ENCODE data around the gene BRAT1.
A peak's percentile ranks its signal among the peaks of the same experiment; 100 is the strongest.

The BRAT1 gene

DNA sequence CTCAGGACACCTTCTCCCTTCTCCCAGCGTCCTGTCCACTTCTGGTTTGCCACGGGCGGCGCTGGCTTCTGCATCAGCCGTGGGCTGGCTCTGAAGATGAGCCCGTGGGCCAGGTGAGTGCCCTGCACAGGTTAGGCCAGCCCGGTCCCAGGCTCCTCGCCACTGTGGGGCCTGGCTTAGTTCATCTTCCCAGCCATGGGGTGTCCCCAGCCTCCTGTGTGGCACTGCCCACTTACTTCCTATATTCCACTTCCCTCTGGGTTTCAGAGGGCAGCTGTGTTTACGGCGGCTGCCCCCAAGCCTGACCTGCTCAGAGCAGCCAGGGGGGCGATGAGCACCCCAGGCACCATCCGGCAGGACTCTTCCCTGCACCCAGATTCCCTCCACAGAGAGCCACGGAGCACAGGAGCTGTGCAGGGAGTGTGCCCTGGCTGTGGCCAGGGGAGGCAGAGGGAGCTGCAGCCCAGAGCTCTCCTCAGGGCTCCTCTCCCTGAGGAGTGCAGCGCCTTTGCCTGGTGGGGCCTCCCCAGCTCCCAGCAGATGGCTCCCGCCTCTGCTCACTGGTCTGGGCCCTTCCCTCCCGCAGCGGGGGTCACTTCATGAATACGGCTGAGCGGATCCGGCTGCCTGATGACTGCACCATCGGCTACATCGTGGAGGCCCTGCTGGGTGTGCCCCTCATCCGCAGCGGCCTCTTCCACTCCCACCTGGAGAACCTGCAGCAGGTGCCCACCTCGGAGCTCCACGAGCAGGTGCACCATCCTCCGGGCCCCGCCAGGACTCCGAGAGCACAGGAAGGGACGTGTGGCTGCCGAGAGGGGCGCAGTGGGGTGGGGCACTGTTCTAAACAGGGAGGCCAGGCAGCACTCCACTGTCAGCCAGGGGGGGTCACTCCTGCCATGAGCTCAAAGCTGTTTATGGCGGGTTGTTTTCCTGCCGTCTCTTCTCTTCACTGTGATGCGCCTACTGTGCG lies 29.4 kb downstream of the BRAT1 start:
- Histone ChIP-seq H3K9me3 (ENCODE audit: control insufficient read depth, insufficient read depth, low read length) (no peaks in the 10 kb centered on the region), H3K9ac (ENCODE audit: low read depth, low read length) (no peak overlapping the region), H3K4me3 (ENCODE audit: low read depth, low read length) (no peak overlapping the region), H3K4me1 (ENCODE audit: control insufficient read depth, insufficient read depth, low read length) (peaks cover 65% of the 10 kb centered on the region), H3K27me3 (ENCODE audit: control insufficient read depth, insufficient read depth, low read length) (peaks cover 7% of the 10 kb centered on the region; the same call in 1 of the 2 replicates), H3K27ac (ENCODE audit: low read depth, low read length) (peak overlapping the region; percentile 93), H3K36me3 (ENCODE audit: control insufficient read depth, insufficient read depth, low read length) (peaks cover 33% of the 10 kb centered on the region)

DNA sequence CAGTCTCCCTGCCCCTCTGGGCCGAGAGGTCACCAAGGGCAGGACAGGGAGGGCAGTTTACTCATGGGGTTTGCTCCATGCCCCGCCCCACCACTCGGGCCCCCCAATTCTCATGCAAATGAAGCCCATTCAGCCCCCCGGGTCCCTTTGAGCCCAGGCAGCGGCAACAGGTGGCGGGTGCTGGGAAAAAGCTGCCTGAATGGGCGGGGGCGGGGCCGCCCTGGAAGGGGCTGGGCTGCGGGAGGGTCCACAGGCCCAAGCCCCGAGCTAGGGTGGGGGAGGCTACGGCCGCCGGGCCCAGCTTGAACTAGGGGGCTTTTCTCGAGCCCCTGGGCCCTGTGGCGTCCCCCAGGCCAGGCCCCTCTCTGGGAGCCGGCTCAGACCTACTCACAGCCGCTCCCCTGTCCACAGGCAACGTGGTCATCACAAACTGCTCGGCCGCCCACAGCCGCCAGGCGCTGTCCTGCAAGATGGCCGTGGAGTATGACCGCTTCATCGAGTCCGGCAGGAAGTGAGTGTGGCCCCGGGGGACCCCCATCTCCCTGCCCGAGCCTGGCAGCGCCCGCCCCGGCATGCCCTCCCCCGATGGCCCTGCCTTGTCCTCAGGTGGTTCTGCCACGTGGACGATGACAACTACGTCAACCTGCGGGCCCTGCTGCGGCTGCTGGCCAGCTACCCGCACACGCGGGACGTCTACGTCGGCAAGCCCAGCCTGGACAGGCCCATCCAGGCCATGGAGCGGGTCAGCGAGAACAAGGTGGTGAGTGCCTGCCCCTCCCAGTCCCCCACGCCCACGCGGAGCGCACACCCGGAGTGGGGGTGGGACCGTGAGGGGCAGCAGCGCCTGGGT lies 30.3 kb downstream of the BRAT1 start:
- peaks cover 14% of the 10 kb centered on the region for H3K27me3 ChIP-seq (ENCODE audit: control insufficient read depth, insufficient read depth, low read length)
- no peak overlapping the region for H3K9ac ChIP-seq (ENCODE audit: low read depth, low read length)
- H3K4me3 ChIP-seq (ENCODE audit: low read depth, low read length) = no peak overlapping the region; the same call in 1 of the 2 replicates
- peak overlapping the region; percentile 93 for H3K27ac ChIP-seq (ENCODE audit: low read depth, low read length)
- H3K36me3 ChIP-seq (ENCODE audit: control insufficient read depth, insufficient read depth, low read length) = peaks cover 33% of the 10 kb centered on the region
- peaks cover 63% of the 10 kb centered on the region for H3K4me1 ChIP-seq (ENCODE audit: control insufficient read depth, insufficient read depth, low read length)
- no peaks in the 10 kb centered on the region for H3K9me3 ChIP-seq (ENCODE audit: control insufficient read depth, insufficient read depth, low read length)

DNA sequence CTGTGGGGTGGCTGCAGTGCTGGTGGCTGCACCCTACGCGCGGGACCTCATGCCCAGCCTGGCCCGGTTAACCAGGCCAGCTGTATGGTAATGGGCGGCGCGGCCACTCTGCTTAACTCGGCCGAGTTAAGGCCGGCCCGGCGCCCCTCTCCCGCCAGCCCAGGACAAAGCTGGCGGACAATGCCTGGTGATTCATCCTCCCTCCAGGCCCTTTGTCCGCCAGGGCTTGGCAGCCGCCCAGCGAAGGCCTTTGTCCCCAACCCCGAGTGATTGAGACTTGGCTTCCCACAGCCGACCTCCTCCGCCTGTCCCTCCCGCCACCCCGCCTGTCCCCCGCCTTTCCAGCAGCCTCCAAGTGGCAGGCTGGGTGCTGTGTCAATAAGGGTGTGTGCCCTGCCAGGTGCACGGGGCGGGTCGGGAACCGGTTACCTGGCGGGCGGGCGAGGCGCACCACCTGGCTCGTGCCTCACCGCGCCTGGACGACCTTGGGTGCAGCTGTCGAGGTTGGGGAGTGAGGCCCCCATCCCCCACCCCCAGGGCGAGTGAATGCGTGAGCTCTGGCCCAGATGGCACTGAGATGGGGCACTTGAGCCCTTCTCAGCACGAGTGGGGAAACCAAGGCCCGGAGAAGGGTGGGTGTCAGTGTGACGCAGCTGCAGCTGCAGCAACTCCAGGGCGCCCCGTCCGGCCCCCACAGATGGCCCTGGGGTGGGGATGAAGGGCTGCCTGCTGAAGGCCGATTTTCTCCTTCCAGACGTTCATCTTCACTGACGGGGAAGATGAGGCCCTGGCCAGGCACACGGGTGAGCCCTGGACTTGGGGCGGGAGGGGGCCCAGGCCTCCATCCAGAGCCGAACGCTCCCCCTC lies 31.1 kb downstream of the BRAT1 start:
- H3K36me3 ChIP-seq (ENCODE audit: control insufficient read depth, insufficient read depth, low read length) = peaks cover 33% of the 10 kb centered on the region
- H3K9ac ChIP-seq (ENCODE audit: low read depth, low read length) = peak overlapping the region; percentile 67; the same call in 1 of the 2 replicates
- H3K4me1 ChIP-seq (ENCODE audit: control insufficient read depth, insufficient read depth, low read length) = peaks cover 63% of the 10 kb centered on the region
- H3K4me3 ChIP-seq (ENCODE audit: low read depth, low read length) = peak overlapping the region; percentile 42; the same call in 1 of the 2 replicates
- peak overlapping the region; percentile 93 for H3K27ac ChIP-seq (ENCODE audit: low read depth, low read length)
- peaks cover 15% of the 10 kb centered on the region for H3K27me3 ChIP-seq (ENCODE audit: control insufficient read depth, insufficient read depth, low read length)
- H3K9me3 ChIP-seq (ENCODE audit: control insufficient read depth, insufficient read depth, low read length) = no peaks in the 10 kb centered on the region

DNA sequence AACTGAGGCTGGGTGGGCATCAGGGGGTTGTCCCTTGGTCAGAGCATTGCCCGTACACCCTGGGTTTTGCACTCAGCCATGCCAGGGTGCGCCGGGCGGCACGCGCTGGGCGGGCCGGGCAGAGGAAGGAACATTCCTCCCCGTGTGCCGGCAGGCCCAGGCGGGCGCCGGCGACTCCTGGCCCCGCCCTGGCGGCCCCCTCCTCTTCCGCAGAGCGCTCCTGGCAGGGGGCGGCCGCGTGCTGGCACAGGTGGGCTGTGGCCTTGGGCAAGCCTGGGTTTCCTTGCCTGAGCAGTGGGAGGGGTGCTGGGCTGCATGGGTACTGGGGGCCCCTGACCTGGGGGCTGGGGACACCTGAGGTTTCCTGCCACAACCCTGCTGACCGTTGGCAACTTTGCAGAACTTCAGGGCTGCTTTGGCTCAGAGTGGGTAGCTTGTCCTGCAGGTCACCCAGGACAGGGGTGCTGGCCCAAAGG lies 31.8 kb downstream of the BRAT1 start:
- Histone ChIP-seq H3K27ac (ENCODE audit: low read depth, low read length) (peak overlapping the region; percentile 93), H3K27me3 (ENCODE audit: control insufficient read depth, insufficient read depth, low read length) (peaks cover 20% of the 10 kb centered on the region), H3K9me3 (ENCODE audit: control insufficient read depth, insufficient read depth, low read length) (no peaks in the 10 kb centered on the region), H3K4me1 (ENCODE audit: control insufficient read depth, insufficient read depth, low read length) (peaks cover 61% of the 10 kb centered on the region), H3K36me3 (ENCODE audit: control insufficient read depth, insufficient read depth, low read length) (peaks cover 30% of the 10 kb centered on the region), H3K9ac (ENCODE audit: low read depth, low read length) (peak overlapping the region; percentile 67; the same call in 1 of the 2 replicates), H3K4me3 (ENCODE audit: low read depth, low read length) (peak overlapping the region; percentile 42; the same call in 1 of the 2 replicates)

DNA sequence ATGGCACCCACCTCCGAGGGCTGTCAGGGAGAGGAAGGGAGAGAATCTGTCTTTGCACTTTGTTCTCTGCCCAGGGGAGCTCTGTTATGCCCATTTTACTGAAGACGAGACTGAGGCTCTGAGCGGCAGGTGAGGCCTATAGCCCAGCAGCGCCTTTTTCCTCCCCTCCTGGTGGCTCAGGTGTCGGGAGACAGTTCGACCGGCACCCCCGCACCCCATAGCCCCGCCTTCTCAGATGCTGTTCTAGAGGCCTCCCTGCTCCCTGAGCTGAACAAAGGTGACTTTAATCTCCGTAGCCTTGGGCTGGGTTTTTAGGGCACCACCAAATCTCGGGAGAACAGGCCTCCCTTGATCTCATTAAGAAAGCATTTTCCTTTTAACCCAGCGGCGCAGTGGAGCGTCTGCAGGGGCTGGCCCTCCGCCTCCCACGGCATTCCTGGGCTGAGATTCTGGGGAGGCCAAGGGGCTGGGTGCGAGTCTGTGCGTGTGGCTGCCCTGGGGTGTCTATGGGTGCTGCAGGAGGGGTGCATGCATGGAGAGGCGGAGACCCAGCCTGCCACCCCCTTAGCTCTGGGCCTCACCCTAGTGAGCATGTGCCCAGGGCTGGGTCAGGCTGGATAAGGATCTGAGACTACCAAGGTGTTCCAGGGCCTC lies 32.4 kb downstream of the BRAT1 start:
- H3K27ac ChIP-seq (ENCODE audit: low read depth, low read length) = peak overlapping the region; percentile 93
- peak overlapping the region; percentile 3; the same call in 1 of the 2 replicates for H3K4me3 ChIP-seq (ENCODE audit: low read depth, low read length)
- peak overlapping the region; percentile 30; the same call in 1 of the 2 replicates for H3K9ac ChIP-seq (ENCODE audit: low read depth, low read length)
- peaks cover 61% of the 10 kb centered on the region for H3K4me1 ChIP-seq (ENCODE audit: control insufficient read depth, insufficient read depth, low read length)
- H3K9me3 ChIP-seq (ENCODE audit: control insufficient read depth, insufficient read depth, low read length) = no peaks in the 10 kb centered on the region
- H3K36me3 ChIP-seq (ENCODE audit: control insufficient read depth, insufficient read depth, low read length) = peaks cover 24% of the 10 kb centered on the region
- peaks cover 26% of the 10 kb centered on the region for H3K27me3 ChIP-seq (ENCODE audit: control insufficient read depth, insufficient read depth, low read length)

DNA sequence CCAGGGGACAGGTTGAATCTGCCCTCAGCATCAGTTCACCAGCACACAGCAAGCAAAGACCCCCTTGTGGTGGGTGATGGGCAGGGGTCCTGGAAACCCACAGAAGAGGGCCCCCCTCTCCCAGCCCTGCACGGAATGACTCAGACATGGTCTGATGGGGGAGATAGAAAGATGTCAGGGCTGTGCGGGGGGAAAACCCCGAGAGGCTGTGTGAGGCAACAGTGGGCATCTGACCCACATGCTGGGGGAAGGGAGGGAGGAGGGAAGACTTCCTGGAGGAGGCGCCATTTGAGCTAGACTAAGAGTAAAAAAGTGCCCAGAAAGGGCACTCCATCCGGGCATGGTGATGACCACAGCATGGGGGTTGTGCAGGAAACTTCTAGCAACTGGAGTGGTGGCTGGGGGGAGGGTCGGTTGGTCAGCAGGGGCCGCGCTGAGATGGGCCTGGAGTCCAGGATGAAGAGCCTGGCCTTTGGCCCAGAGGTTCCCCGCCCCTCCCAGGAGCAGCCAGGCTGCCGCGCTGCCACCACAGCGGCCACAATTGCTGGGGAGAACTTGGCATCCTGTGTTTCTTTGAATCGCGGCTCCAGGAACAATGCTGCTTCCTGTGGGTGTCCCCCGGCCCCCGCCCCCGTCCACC lies 33.3 kb downstream of the BRAT1 start:
- Histone ChIP-seq H3K4me3 (ENCODE audit: low read depth, low read length) (peak overlapping the region; percentile 69; the same call in 1 of the 2 replicates), H3K4me1 (ENCODE audit: control insufficient read depth, insufficient read depth, low read length) (peaks cover 64% of the 10 kb centered on the region), H3K27me3 (ENCODE audit: control insufficient read depth, insufficient read depth, low read length) (peaks cover 35% of the 10 kb centered on the region), H3K27ac (ENCODE audit: low read depth, low read length) (no peak overlapping the region), H3K36me3 (ENCODE audit: control insufficient read depth, insufficient read depth, low read length) (peaks cover 19% of the 10 kb centered on the region), H3K9ac (ENCODE audit: low read depth, low read length) (no peak overlapping the region), H3K9me3 (ENCODE audit: control insufficient read depth, insufficient read depth, low read length) (no peaks in the 10 kb centered on the region)

DNA sequence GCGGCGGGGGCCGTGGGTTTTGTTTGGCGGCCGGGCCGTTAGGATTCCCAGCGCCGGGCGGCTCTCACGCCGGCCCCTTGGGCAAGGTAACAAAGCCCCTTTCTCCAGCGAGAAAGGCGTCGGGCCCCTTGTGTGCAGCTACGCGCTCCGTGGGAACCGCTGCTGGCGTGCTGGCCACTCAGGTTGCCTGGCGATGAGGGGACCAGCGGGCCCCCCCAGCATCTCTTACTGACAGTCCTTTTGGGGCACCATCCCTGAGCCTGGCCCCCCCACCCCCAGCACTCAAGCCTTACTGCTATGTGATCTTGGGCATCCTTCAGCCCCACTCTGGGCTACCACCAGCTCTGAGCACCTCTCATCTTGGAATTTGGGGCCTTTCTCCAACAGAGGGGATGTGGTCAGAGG lies 34.0 kb downstream of the BRAT1 start:
- Histone ChIP-seq H3K4me3 (ENCODE audit: low read depth, low read length) (peak overlapping the region; percentile 69), H3K36me3 (ENCODE audit: control insufficient read depth, insufficient read depth, low read length) (peaks cover 11% of the 10 kb centered on the region), H3K27ac (ENCODE audit: low read depth, low read length) (no peak overlapping the region), H3K9me3 (ENCODE audit: control insufficient read depth, insufficient read depth, low read length) (no peaks in the 10 kb centered on the region), H3K9ac (ENCODE audit: low read depth, low read length) (no peak overlapping the region), H3K27me3 (ENCODE audit: control insufficient read depth, insufficient read depth, low read length) (peaks cover 38% of the 10 kb centered on the region), H3K4me1 (ENCODE audit: control insufficient read depth, insufficient read depth, low read length) (peaks cover 70% of the 10 kb centered on the region)

DNA sequence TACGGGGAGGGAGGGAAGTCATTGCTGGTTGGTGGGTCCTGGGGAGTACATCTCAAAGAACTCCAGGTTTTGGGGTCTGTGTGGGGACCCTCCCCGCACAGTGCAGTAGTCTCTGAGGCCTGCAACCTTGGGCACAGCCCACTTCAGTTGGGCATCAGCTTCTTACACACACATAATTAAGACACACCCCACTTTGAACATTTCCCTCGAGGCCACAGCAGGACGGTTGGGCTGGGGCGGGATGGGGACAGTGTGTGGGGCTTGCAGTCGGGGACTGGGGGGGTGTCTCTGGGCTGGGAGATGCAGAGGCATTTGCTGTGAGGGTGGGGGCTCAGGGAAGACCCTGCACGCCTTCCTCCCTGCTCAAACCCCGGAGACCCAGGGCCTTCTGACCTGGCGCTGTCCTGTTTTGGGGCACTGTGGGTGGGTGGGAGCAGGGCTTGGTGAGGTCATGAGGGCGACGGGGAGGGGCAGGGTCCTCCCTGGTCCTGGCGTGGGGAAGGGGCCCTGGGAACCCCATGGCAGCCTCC lies 34.5 kb downstream of the BRAT1 start:
- H3K9me3 ChIP-seq (ENCODE audit: control insufficient read depth, insufficient read depth, low read length) = no peaks in the 10 kb centered on the region
- H3K27me3 ChIP-seq (ENCODE audit: control insufficient read depth, insufficient read depth, low read length) = peaks cover 38% of the 10 kb centered on the region
- peaks cover 65% of the 10 kb centered on the region for H3K4me1 ChIP-seq (ENCODE audit: control insufficient read depth, insufficient read depth, low read length)
- peak overlapping the region; percentile 69 for H3K4me3 ChIP-seq (ENCODE audit: low read depth, low read length)
- no peak overlapping the region for H3K27ac ChIP-seq (ENCODE audit: low read depth, low read length)
- H3K9ac ChIP-seq (ENCODE audit: low read depth, low read length) = no peak overlapping the region
- peaks cover 6% of the 10 kb centered on the region; the same call in 1 of the 2 replicates for H3K36me3 ChIP-seq (ENCODE audit: control insufficient read depth, insufficient read depth, low read length)

DNA sequence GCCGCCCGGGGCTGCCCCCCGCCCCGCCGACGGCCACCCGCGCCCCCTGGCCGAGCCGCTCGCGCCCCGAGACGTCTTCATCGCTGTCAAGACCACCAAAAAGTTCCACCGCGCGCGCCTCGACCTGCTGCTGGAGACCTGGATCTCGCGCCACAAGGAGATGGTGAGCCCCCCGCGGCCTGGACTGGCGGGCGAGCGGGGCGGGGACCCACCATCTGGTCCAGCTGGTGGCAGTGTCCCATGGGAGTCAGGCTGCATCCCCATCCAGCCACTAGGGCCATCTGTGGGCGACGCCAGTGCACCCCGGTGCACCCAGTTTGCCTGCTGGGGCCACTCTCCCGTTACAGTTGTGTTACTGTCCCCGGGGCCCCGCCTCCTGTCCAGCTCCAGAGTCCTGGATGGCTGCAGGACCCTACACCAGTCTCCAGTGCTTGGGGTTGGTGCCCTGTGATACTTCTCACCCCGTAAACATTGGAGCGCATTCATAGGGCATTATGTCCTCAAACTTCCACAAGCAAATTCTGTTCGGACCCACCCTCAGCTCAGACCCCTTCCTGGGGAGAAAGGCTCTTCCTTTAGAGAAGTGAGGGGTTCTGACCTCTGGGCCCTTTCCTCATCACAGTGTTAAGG lies 35.1 kb downstream of the BRAT1 start:
- peak overlapping the region; percentile 69 for H3K4me3 ChIP-seq (ENCODE audit: low read depth, low read length)
- no peak overlapping the region for H3K9ac ChIP-seq (ENCODE audit: low read depth, low read length)
- peaks cover 38% of the 10 kb centered on the region for H3K27me3 ChIP-seq (ENCODE audit: control insufficient read depth, insufficient read depth, low read length)
- 0 out of 2 replicates have a peak, but pooled peaks cover under 1% of the 10 kb centered on the region for H3K36me3 ChIP-seq (ENCODE audit: control insufficient read depth, insufficient read depth, low read length)
- H3K4me1 ChIP-seq (ENCODE audit: control insufficient read depth, insufficient read depth, low read length) = peaks cover 59% of the 10 kb centered on the region
- H3K9me3 ChIP-seq (ENCODE audit: control insufficient read depth, insufficient read depth, low read length) = no peaks in the 10 kb centered on the region
- H3K27ac ChIP-seq (ENCODE audit: low read depth, low read length) = no peak overlapping the region
